HL-60 (cell line): ENCODE data around the gene TMEM184B.

Source experiments
- CTCF ChIP-seq: IDR thresholded peaks from one replicate; pipeline ENCODE4 v1.5.1; 2011; ENCODE audit warnings: low read length, control low read depth, inconsistent platforms; ENCODE audit not compliant: insufficient read depth
- GABPA ChIP-seq: IDR thresholded peaks from 2 replicates; pipeline ENCODE4 v1.6.1; 2012; ENCODE audit warnings: low read depth
- POLR2AphosphoS5 ChIP-seq: IDR thresholded peaks from 2 replicates; pipeline ENCODE4 v1.6.1; 2012; ENCODE audit warnings: low read depth

- TF ChIP-seq POLR2AphosphoS5 (no peak), CTCF (no peak), GABPA (no peak)
Observed at GRCh38 chr22:38230916-38231315, 41.9 kb downstream of the TMEM184B start.
